ENCODE measurements around the gene HIKESHI. TPM values are rescaled to one million over a fixed set of nuclear protein-coding genes. Genes with fewer than 3 reads are reported as not detected.

Gene HIKESHI
- total RNA-seq, 4 donors from 2014 or later, result 30.1 to 60.9 (median 51.8) TPM

DNA sequence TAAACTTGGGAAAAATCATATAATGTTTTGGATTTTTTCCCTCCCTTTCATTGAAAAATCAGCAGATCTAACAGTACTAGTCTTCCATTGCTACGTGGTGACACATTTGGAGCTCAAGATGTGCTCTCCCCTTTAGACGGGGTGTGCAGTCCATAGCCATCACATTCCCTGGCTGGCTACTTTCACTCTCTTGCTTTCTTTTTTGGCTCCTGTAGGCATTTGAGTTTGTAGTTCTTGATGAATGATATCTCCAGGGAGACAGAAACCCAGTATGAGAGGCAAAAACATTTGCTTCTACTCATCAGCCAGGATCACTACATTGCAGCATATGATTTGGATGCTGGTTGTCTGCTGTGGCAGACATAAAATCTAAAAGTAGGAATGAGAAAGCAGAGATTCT, 84.7 kb downstream of the HIKESHI start:
- TF ChIP-seq, protein P1, sequence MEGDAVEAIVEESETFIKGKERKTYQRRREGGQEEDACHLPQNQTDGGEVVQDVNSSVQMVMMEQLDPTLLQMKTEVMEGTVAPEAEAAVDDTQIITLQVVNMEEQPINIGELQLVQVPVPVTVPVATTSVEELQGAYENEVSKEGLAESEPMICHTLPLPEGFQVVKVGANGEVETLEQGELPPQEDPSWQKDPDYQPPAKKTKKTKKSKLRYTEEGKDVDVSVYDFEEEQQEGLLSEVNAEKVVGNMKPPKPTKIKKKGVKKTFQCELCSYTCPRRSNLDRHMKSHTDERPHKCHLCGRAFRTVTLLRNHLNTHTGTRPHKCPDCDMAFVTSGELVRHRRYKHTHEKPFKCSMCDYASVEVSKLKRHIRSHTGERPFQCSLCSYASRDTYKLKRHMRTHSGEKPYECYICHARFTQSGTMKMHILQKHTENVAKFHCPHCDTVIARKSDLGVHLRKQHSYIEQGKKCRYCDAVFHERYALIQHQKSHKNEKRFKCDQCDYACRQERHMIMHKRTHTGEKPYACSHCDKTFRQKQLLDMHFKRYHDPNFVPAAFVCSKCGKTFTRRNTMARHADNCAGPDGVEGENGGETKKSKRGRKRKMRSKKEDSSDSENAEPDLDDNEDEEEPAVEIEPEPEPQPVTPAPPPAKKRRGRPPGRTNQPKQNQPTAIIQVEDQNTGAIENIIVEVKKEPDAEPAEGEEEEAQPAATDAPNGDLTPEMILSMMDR (IDR thresholded peaks at IDR 0.05 in 4 of 5, conservative IDR thresholded peaks at IDR 0.05 in 1 of 5), result no peak
- no peak for TF ChIP-seq POLR2A (IDR thresholded peaks at IDR 0.05)
- intact Hi-C loops (cut with DNase I; ENCODE audit: low total_unique reads) (no loop called here), in situ Hi-C loops (cut with MboI; ENCODE audit: low sequenced_read_pairs in 4 of 4) (no loop called here)
- Histone ChIP-seq H3K27ac (no peak overlapping the region), H3K4me1 (no peaks in the 10 kb centered on the region), H3K36me3 (no peaks in the 10 kb centered on the region), H3K27me3 (no peaks in the 10 kb centered on the region), H3K4me3 (no peak overlapping the region), H3K9me3 (no peaks in the 10 kb centered on the region)
- DNase-seq (no peak), ATAC-seq (no peak)

DNA sequence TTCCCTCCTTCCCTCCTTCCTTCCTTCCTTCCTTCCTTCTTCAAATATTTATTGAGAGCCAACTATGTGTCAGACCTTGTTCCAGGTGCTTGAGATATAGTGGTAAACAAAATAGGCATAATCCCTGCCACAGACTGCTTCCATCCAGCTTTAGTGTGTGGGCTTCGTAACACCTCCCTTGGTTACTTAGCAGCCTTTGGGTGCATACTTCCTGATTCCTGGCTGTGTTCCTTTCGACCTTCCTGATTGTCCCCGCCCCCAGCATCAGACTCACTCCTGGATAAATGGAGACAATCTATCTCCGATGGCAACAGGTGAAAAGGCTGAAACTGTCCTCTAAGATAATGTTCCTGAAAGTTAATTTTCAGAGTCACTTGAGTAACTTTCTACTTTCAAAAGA, 86.2 kb downstream of the HIKESHI start:
- DNase-seq (no peak), ATAC-seq (no peak)
- intact Hi-C loops (cut with DNase I; ENCODE audit: low total_unique reads), result no loop called here
- Histone ChIP-seq H3K36me3 (no peaks in the 10 kb centered on the region), H3K9me3 (no peaks in the 10 kb centered on the region), H3K4me1 (no peaks in the 10 kb centered on the region), H3K27ac (no peak overlapping the region), H3K4me3 (no peak overlapping the region), H3K27me3 (no peaks in the 10 kb centered on the region)
- in situ Hi-C loops (cut with MboI; ENCODE audit: low sequenced_read_pairs in 4 of 4), result no loop called here
- TF ChIP-seq, protein P1 (IDR thresholded peaks at IDR 0.05 in 4 of 5, conservative IDR thresholded peaks at IDR 0.05 in 1 of 5), result no peak
- TF ChIP-seq POLR2A (IDR thresholded peaks at IDR 0.05), result no peak

DNA sequence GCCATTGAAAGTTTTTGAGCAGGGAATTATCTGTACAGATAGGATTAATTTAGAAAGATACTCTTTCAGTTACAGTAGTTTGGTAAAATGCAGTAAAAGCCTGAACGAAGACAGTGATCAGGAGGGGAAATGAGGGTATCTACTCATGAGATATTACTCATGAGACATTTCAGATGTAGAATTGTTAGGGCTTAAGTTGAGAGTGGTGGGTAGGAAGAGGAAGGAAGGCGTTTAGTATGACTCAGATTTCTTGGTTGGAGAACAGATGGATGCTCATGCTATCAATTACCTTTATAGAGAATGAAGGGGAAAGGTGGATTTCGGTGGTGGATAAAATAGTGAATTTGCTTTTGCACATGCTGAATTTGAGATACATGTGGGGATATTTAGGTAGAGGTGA, 88.4 kb downstream of the HIKESHI start:
- intact Hi-C loops (cut with DNase I; ENCODE audit: low total_unique reads) (no loop called here), in situ Hi-C loops (cut with MboI; ENCODE audit: low sequenced_read_pairs in 4 of 4) (no loop called here)
- H3K27me3 ChIP-seq, result no peaks in the 10 kb centered on the region
- no peaks in the 10 kb centered on the region for H3K9me3 ChIP-seq
- no peak overlapping the region for H3K27ac ChIP-seq
- ATAC-seq (no peak), DNase-seq (no peak)
- H3K4me1 ChIP-seq, result peaks cover 5 to 19% of the 10 kb centered on the region in 2 donors
- H3K4me3 ChIP-seq, result no peak overlapping the region
- TF ChIP-seq POLR2A (IDR thresholded peaks at IDR 0.05), result no peak
- TF ChIP-seq, protein P1 (IDR thresholded peaks at IDR 0.05 in 4 of 5, conservative IDR thresholded peaks at IDR 0.05 in 1 of 5), result no peak
- H3K36me3 ChIP-seq, result no peaks in the 10 kb centered on the region

DNA sequence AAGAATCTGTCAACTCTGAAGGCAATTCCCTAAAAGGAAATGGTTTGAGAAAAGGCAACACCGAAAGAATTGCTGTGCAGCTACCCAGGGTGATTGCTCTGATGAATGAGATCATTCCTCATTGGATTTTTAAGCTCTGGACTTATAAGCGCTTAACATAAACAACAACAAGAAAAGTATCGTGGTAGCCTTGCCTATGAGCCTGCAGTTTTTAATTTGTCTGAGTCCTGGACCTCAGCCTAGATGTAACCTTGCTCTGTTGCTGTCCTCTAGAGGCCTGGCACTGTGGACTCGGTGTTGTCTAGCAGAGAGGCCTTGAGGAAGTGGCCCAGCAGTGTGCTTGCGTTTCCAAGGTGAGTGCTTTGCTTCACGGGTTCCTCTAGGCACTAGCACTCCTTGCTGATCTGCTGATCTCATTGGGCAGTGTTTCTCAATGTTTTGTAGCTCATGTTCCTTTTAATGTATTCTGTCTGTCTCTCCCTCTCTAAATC, 93.1 kb downstream of the HIKESHI start:
- peaks cover 5 to 19% of the 10 kb centered on the region in 2 donors for H3K4me1 ChIP-seq
- intact Hi-C loops (cut with DNase I; ENCODE audit: low total_unique reads), result no loop called here
- peak in 1 of 2 donors; percentile 75 for ATAC-seq
- H3K9me3 ChIP-seq, result no peaks in the 10 kb centered on the region
- H3K27ac ChIP-seq, result peak overlapping the region in 1 of 4 donors; percentile 14
- H3K4me3 ChIP-seq, result no peak overlapping the region
- DNase-seq, result peak in 1 of 2 donors; percentile 13
- in situ Hi-C loops (cut with MboI; ENCODE audit: low sequenced_read_pairs in 4 of 4), result no loop called here
- no peaks in the 10 kb centered on the region for H3K36me3 ChIP-seq
- TF ChIP-seq, protein P1 (IDR thresholded peaks at IDR 0.05 in 4 of 5, conservative IDR thresholded peaks at IDR 0.05 in 1 of 5), result no peak
- no peak for TF ChIP-seq POLR2A (IDR thresholded peaks at IDR 0.05)
- H3K27me3 ChIP-seq, result no peaks in the 10 kb centered on the region

Other genes with a start within 250 kb of the HIKESHI start
- 100 to 1,000 TPM in 2 of 4 donors, 10 to 100 TPM in 2; 82.3 to 125 (median 107) TPM for gene PICALM, start 233.2 kb upstream of the HIKESHI start, total RNA-seq
- 10 to 100 TPM in 1 of 4 donors, 1 to 10 TPM in 3; 5.2 to 12.1 (median 8.5) TPM for gene EED, start 57.5 kb upstream of the HIKESHI start, total RNA-seq
- gene CCDC81, start 72.6 kb downstream of the HIKESHI start, total RNA-seq, result under 1 TPM in 1 of 4 donors, not detected in 3; 0.22 TPM

All from gastrocnemius medialis (tissue), 4 donors.